Activated T-cell treated with anti-CD3 and anti-CD28 coated beads, Interleukin-2, amount 50 U/mL, for 4 hours (primary cell): ENCODE data around the gene CHRNA4. TPM values are rescaled to one million over a fixed set of nuclear protein-coding genes. Genes with fewer than 3 reads are reported as not detected.

ENCODE experiments used
- ATAC-seq, 2 donors: fragments of 200-7000 bp; cut with Tn5 transposase; one replicate each; pipeline ENCODE4 v1.10.0; 2021
- DNase-seq: peaks from one replicate; pipeline ENCODE4 v3.0.0-alpha.2; 2020
- H3K27me3 Mint-ChIP-seq: one replicate; pipeline ENCODE4 v1.8.0; 2021; ENCODE audit warnings: low read depth, mixed read lengths
- H3K36me3 Mint-ChIP-seq: one replicate; pipeline ENCODE4 v1.8.0; 2022; ENCODE audit warnings: mixed read lengths; ENCODE audit not compliant: insufficient read depth
- H3K4me1 Mint-ChIP-seq: one replicate; pipeline ENCODE4 v1.8.0; 2021; ENCODE audit warnings: low read depth, mixed read lengths
- H3K4me3 Mint-ChIP-seq: one replicate; pipeline ENCODE4 v1.8.0; 2021; ENCODE audit warnings: mild to moderate bottlenecking, moderate library complexity, mixed read lengths
- H3K9me3 Mint-ChIP-seq: one replicate; pipeline ENCODE4 v1.8.0; 2021; ENCODE audit warnings: mixed read lengths
- total RNA-seq, 3 donors: library from RNA; stranded (reverse); gene quantifications; one replicate each; pipeline ENCODE4 v1.2.1, GENCODE V29; 2021

CHRNA4 gene
- total RNA-seq, 3 donors from 2014 or later, result not detected

DNA sequence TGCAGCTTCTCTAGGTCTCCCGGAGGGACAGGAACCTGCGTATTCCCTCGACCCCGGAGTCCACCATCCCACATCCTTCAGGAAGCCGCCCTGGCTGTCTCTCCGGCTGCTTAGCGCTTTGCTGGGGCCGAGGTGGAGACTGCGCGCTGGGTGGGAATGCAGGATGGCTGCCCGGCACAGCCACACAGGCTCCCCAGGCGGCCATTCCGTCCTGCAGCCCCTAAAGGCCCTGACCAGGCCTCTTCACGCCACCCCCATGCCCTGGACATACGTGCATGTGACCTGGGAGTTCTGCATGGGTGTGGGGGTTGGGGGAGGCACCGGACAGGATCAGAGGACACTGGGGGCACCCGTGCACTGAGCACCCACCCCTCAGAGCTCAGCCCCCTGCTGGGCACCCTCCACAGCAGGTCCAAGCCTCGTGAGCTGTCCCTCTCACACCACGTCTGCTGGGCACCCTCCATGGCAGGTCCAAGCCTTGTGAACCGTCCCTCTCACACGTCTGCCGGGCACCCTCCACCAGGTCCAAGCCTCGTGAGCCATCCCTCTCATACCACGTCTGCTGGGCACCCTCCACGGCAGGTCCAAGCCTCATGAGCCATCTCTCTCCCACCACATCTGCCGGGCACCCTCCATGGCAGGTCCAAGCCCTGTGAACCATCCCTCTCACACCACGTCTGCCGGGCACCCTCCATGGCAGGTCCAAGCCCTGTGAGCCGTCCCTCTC, 40.4 kb upstream of the CHRNA4 start:
- H3K9me3 Mint-ChIP-seq, result no peaks in the 10 kb centered on the region
- no peaks in the 10 kb centered on the region for H3K36me3 Mint-ChIP-seq
- H3K4me1 Mint-ChIP-seq, result no peaks in the 10 kb centered on the region
- no peak for ATAC-seq
- H3K4me3 Mint-ChIP-seq, result no peak overlapping the region
- peaks cover 8% of the 10 kb centered on the region for H3K27me3 Mint-ChIP-seq
- no peak for DNase-seq

DNA sequence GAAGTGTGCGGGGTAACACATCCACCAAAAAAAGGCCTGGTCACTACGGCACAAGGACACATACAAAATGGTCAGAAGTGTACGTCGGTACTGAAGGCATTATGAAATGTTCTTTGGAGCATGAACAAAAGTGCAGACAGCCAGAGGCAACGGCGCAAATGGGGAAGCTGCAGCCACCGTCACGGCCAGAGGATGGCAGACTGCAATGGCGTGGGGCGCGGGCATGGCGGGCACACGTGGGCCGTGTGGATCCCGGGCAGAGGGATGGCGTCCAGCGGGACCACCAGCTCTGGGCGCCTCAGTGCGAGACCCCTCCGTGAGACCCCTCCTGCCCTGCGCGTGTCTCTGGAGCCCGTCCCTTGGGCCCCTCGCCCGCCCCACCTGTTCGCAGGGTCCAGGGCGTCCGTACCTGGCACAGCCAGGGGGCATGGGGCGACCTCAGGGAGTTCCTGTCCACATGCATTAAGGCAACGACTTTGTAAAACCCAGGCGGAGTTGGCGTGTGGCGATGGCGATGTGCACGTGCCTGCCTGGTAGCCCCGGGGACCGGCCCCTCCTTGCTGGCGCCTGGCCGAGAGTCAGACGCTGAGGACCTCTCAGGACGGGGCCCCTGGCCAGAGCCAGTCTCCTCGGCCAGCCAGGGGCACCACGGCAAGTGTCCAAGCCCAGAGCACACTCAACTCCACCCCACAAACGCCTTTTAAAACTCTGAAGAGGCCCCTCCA, 39.5 kb upstream of the CHRNA4 start:
- Mint-ChIP-seq H3K27me3 (peaks cover 8% of the 10 kb centered on the region), H3K36me3 (no peaks in the 10 kb centered on the region), H3K4me3 (no peak overlapping the region), H3K4me1 (no peaks in the 10 kb centered on the region), H3K9me3 (no peaks in the 10 kb centered on the region)
- ATAC-seq (no peak), DNase-seq (no peak)

DNA sequence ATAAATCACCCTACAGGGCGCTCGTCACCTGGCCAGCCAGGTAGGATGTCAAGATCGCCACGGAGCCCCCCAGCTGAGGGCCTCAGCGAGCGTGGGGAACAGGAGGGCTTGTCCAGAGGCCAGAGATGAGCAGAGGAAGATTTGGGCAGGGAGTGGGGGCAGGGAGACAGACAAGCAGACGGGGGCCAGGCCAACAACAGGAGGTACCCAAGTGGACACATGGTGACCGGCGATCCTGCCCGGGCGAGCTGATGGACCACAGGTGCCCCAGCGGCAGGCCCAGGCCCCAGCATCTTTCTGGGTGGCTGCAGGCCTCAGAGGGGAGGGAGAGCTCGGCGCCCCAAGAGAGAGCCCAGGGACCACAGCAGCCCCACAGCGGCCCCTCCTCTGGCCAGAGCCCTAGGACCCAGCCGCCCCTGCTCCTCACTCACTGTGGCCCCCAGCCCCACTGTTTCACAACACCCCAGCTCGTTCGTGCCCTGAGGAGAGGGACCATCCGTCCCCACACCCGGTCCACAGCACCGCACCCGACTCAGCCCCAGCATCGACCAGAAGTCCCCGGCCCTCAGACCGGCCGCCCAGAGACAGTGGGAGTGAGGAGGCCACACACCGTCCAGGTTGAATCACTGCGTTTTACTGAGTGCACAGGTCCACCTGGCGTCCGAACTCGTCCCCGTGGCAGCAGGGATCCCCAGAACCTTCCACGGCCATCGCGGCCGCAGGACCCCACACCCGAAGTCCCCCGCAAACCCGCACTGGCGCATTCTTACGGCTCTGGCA, 38.6 kb upstream of the CHRNA4 start:
- no peak overlapping the region for H3K4me3 Mint-ChIP-seq
- H3K4me1 Mint-ChIP-seq, result no peaks in the 10 kb centered on the region
- H3K27me3 Mint-ChIP-seq, result peaks cover 8% of the 10 kb centered on the region
- DNase-seq (no peak), ATAC-seq (no peak)
- H3K9me3 Mint-ChIP-seq, result no peaks in the 10 kb centered on the region
- H3K36me3 Mint-ChIP-seq, result no peaks in the 10 kb centered on the region

DNA sequence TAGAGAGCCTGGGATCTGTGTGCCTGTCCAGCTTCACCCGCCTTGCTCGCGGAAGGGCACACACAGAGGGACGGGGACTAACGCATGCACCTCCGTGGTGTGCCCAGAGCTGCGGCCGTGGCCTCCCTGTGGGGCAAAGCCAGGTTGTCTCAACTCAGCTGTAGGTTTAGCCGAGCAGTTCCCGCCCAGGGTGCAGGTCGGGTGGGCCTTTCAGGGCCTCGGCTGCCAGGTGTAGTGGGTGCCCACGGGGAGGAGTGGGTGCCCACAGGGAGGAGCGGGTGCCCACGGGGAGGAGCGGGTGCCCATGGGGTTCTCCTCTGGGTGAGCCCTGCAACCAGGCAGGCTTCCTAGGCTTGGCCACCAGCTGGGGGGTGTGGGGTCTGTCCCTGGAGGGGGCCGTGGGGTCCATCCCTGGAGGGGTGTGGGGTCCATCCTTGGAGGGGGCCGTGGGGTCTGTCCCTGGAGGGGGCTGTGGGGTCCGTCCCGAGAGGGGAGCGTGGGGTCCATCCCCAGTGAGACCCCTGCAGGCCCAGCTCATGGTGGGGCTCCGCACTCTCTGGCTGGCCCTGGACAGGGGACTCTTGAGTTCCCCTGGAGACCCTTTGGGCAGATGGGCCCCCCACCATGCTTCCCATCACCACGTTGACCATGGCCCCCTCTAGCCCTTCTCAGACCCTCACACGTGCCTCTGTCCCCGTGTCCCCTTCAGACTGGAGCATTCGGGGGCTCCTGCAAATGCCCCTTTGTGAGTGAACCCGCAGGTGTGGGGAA, 37.8 kb upstream of the CHRNA4 start:
- no peaks in the 10 kb centered on the region for H3K9me3 Mint-ChIP-seq
- H3K36me3 Mint-ChIP-seq, result no peaks in the 10 kb centered on the region
- H3K4me1 Mint-ChIP-seq, result no peaks in the 10 kb centered on the region
- H3K27me3 Mint-ChIP-seq, result peaks cover 8% of the 10 kb centered on the region
- no peak overlapping the region for H3K4me3 Mint-ChIP-seq
- ATAC-seq (no peak), DNase-seq (no peak)

DNA sequence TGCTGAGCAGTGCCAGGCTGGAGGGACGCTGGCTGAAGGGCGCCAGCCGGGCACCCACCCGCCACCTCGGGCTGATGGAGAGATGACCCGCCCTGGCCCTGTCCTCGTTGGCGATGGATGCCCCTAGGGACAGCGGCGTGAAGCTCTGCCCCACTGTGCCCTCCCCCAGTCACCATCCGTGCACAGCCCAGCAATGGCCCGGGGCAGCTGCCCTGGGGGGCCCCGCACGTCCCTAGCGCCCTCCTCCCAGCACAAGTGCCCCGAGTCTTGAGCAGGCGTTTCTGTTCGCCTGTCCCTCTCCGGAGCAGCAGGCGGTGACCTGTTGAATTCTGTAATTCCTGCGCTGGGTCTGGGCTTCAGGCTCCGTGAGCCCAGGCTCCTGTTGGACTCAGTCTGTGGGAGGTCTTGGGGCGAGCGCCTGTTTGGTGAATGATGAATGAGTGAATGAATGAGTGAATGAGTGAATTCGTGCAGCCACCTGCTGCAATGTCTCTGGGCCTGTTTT, 36.8 kb upstream of the CHRNA4 start:
- no peaks in the 10 kb centered on the region for H3K9me3 Mint-ChIP-seq
- H3K4me1 Mint-ChIP-seq, result no peaks in the 10 kb centered on the region
- no peak overlapping the region for H3K4me3 Mint-ChIP-seq
- H3K36me3 Mint-ChIP-seq, result no peaks in the 10 kb centered on the region
- ATAC-seq (no peak), DNase-seq (no peak)
- peaks cover 8% of the 10 kb centered on the region for H3K27me3 Mint-ChIP-seq

DNA sequence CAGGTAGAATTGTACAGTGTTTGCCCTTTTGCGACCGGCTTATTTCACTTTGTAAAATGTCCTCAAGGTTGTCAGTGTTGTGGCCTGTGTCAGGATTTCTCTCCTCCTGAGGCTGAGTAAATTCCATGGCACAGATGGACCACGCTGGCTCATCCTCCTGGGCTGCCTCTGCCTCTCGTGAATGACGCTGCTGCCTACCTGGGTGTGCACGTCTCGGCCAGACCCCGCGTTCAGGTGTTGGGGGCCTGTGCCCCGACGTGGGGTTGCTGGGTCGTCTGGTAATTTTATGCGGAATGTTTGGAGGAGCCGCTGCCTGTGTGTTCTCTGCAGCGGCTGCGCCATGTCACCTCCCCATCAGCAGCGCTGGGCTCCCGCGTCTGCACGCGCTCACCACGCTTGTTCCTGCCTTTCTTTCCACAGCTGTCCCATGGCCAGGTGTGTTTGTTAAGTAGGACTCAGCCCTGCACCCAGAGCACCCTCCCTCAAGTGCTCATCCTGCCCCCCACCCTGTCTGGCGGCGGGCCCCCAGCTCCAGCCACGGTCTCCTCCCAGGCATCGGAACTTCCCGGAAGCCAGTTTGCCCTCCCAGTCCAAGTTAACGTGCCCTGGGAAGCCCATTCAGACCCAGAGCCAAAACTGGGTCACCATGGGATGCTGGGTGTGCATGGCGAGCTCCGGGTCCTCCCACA, 36.1 kb upstream of the CHRNA4 start:
- Mint-ChIP-seq H3K36me3 (no peaks in the 10 kb centered on the region), H3K9me3 (no peaks in the 10 kb centered on the region), H3K27me3 (peaks cover 8% of the 10 kb centered on the region), H3K4me1 (no peaks in the 10 kb centered on the region), H3K4me3 (no peak overlapping the region)
- ATAC-seq (no peak), DNase-seq (no peak)

DNA sequence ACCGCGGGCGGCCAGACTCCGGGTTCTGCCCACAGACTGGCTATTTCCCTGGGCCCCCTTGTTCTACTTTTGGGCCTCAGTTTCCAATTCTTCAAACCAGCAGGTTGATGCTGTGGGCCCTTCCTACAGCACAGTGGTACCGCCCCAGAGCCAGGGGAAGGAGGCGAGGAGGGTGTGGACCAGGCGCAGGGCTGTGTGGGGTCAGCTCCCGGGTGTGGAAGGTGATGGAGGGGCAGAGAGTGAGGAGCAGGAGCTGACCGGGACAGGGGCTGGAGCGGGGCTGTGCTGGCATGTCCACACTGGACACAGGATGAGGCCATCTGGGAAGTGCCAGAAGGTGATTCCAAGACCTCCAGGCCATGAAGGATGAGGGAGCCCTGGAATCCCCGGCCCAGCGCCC, 35.2 kb upstream of the CHRNA4 start:
- Mint-ChIP-seq H3K36me3 (no peaks in the 10 kb centered on the region), H3K4me3 (no peak overlapping the region), H3K4me1 (no peaks in the 10 kb centered on the region), H3K27me3 (peaks cover 4% of the 10 kb centered on the region), H3K9me3 (no peaks in the 10 kb centered on the region)
- no peak for ATAC-seq
- DNase-seq, result no peak

DNA sequence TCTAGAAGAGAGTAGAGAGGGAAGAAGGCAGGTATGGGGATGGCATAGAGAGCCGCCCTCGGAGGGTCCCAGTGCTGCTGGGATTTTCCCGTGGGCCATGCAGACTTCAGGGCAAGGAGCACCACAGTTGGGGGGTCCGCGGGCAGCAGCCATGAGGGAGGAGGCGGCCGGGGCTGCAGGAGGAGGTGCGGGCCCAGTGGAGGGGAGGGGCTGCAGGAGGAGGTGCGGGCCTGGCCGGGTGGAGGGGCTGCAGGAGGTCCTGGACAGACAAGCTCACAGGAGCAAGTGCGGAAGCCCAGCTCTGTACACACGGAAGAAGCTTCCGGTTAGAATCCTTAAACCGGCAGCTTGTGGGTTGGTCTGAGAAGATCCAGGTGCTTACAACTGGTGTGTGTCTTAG, 34.6 kb upstream of the CHRNA4 start:
- H3K27me3 Mint-ChIP-seq, result peaks cover 4% of the 10 kb centered on the region
- no peak overlapping the region for H3K4me3 Mint-ChIP-seq
- no peaks in the 10 kb centered on the region for H3K9me3 Mint-ChIP-seq
- H3K4me1 Mint-ChIP-seq, result no peaks in the 10 kb centered on the region
- H3K36me3 Mint-ChIP-seq, result no peaks in the 10 kb centered on the region
- ATAC-seq (no peak), DNase-seq (no peak)

DNA sequence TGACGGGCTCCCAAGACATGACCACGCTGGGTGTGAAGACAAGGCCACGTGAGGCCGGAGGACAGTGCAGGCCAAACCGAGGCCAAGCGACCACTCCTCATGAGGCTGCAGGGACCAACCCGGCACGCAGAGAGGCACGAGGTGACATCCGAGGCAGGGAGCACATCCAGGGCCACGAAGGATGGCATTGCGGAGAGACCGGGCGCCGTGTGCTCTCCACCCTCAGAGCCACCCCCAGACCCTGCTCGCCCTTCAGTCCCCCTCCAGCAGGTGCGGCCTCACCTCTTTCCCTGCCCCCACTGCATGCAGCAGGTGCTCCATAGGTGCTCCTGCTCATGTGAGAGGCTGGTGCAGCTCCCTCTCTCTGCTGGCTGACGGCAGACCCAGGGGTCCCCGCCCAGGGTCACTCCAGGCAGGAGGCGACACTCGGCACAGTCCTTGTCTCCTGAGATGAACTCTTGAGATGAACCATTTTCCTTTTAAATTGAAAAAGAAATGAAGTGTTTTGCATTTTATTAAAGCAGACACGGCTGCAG, 33.8 kb upstream of the CHRNA4 start:
- no peaks in the 10 kb centered on the region for H3K9me3 Mint-ChIP-seq
- no peaks in the 10 kb centered on the region for H3K36me3 Mint-ChIP-seq
- H3K27me3 Mint-ChIP-seq, result no peaks in the 10 kb centered on the region
- DNase-seq (no peak), ATAC-seq (no peak)
- no peaks in the 10 kb centered on the region for H3K4me1 Mint-ChIP-seq
- H3K4me3 Mint-ChIP-seq, result no peak overlapping the region

DNA sequence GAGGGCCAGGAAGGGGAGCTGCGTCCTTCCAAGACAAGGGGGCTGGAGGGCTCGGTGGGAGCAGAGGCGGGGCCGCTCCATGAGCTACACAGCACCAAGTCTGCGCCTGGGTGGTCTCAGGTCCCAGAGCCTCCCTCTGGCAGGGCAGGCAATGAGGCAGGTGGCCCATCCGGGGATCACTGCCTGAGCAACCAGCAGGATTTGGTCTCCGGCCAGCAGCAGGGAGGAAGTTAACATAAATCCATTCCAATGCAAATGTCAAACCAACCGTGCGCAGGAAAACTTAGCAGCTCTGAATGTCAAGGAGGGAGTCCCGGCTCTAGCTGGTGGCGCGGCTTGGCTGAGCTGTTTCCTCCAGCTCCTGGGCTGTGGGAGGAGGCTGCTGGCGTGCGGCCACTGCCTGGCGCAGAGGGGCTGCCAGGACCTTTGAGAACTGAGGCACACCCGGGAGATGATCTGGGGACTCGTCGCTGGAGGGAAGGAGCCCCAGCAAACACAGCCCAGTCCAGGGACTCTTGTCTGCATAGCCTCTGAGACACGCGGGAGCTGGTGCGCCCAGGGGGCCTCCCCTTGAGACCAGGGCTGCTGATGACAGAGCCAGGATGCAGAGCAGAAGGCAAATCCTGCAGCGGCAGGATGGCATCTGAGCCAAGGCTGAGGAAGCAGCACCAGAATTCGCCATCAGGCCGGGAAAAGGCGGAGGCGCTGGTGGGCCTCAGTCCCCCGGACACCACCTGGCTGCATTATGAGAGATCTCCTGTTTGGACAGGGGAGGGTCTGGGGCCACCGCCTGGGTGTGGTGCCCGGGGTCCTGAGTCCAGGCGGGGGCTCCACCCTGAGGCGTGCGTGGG, 33.1 kb upstream of the CHRNA4 start:
- Mint-ChIP-seq H3K27me3 (no peaks in the 10 kb centered on the region), H3K4me1 (no peaks in the 10 kb centered on the region), H3K36me3 (no peaks in the 10 kb centered on the region), H3K4me3 (no peak overlapping the region), H3K9me3 (no peaks in the 10 kb centered on the region)
- ATAC-seq (no peak), DNase-seq (no peak)

DNA sequence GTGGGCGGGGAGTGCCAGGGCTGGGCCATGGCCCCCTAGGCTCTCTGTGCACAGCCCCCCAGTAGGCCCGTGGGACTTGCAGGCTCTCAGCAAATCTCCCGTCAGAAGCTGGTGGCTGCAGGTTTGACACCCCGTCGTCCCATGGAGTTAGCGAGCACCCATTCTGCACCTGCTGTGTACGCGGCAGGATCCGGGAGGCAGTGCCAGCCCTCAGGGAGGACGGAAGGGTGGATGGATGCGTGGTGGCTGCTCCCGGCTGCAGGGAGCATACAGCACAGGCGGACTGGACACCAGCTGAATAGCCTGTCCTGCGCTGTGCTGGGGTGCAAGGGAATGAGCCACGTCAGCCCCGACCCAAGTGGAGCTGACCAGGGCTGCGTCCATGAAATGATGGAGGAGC, 32.4 kb upstream of the CHRNA4 start:
- DNase-seq (no peak), ATAC-seq (no peak)
- Mint-ChIP-seq H3K4me3 (no peak overlapping the region), H3K36me3 (no peaks in the 10 kb centered on the region), H3K9me3 (no peaks in the 10 kb centered on the region), H3K4me1 (no peaks in the 10 kb centered on the region), H3K27me3 (no peaks in the 10 kb centered on the region)

DNA sequence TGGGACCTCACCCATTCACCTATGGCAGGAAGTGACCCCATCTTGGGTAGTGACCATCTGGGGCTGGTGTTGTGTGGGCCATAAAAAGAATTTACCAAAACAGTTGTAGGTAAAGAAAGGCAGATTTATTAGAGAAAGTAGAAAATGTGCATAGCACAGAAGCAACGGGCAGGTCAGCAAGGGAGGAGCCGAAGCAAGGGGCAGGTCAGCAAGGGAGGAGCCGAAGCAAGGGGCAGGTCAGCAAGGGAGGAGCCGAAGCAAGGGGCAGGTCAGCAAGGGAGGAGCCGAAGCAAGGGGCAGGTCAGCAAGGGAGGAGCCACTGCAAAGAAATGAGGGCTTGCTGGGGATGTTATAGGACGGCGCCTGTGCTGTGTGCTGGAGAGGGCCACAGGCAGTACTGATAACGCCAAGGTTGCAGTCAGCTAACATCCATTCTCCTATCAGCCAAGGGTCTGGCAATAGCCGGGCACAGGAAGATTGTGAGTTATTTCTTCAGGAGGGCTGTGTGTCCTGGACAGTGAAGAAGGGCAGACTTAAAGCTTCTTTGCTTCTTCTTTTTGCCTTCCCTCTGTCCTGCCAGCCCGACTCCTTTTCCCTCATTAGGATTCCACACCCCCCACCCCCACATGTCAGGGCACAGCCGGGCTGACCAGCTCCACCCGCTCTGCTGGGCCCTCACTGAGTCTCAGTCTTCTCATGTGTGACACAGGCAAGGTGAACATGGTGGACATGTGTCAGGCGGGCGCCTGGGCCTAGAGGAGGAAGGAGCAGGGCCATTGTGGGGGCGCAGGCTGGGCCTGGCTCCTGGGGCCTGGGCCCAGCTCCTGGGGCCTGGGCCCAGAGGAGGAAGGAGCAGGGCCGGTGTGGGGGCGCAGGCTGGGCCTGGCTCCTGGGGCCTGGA, 31.6 kb upstream of the CHRNA4 start:
- ATAC-seq, result no peak
- no peak for DNase-seq
- H3K9me3 Mint-ChIP-seq, result no peaks in the 10 kb centered on the region
- no peaks in the 10 kb centered on the region for H3K36me3 Mint-ChIP-seq
- no peaks in the 10 kb centered on the region for H3K27me3 Mint-ChIP-seq
- H3K4me3 Mint-ChIP-seq, result no peak overlapping the region
- H3K4me1 Mint-ChIP-seq, result no peaks in the 10 kb centered on the region
